ENCODE measurements around the gene GPR137.
A peak's percentile ranks its signal among the peaks of the same experiment; 100 is the strongest.
"Not testable (repeated sequence)": the region's sequence is repeated elsewhere in the genome, so short reads cannot be mapped to it uniquely, and the experiment has no call there.

The GPR137 gene

GRCh38 chr11:64312947-64313346, 27.3 kb downstream of the GPR137 start:
- Histone ChIP-seq H3K4me3 (ENCODE audit: low read depth, low read length) (no peak overlapping the region), H3K27me3 (ENCODE audit: control insufficient read depth, insufficient read depth, low read length) (no peaks in the 10 kb centered on the region), H3K27ac (ENCODE audit: low read depth, low read length) (no peak overlapping the region), H3K9me3 (ENCODE audit: control insufficient read depth, insufficient read depth, low read length) (no peaks in the 10 kb centered on the region), H3K9ac (ENCODE audit: low read depth, low read length) (no peak overlapping the region), H3K4me1 (ENCODE audit: control insufficient read depth, insufficient read depth, low read length) (0 out of 2 replicates have a peak, but pooled peaks cover 5% of the 10 kb centered on the region), H3K36me3 (ENCODE audit: control insufficient read depth, insufficient read depth, low read length) (peaks cover 29% of the 10 kb centered on the region)

GRCh38 chr11:64313491-64314145, 28.0 kb downstream of the GPR137 start:
- Histone ChIP-seq H3K4me3 (ENCODE audit: low read depth, low read length) (no peak overlapping the region), H3K4me1 (ENCODE audit: control insufficient read depth, insufficient read depth, low read length) (0 out of 2 replicates have a peak, but pooled peaks cover 5% of the 10 kb centered on the region), H3K36me3 (ENCODE audit: control insufficient read depth, insufficient read depth, low read length) (peaks cover 26% of the 10 kb centered on the region), H3K27me3 (ENCODE audit: control insufficient read depth, insufficient read depth, low read length) (no peaks in the 10 kb centered on the region), H3K27ac (ENCODE audit: low read depth, low read length) (no peak overlapping the region), H3K9me3 (ENCODE audit: control insufficient read depth, insufficient read depth, low read length) (no peaks in the 10 kb centered on the region), H3K9ac (ENCODE audit: low read depth, low read length) (no peak overlapping the region)

GRCh38 chr11:64314146-64314804, 28.6 kb downstream of the GPR137 start:
- Histone ChIP-seq H3K9ac (ENCODE audit: low read depth, low read length) (no peak overlapping the region), H3K4me1 (ENCODE audit: control insufficient read depth, insufficient read depth, low read length) (peaks cover 10% of the 10 kb centered on the region), H3K36me3 (ENCODE audit: control insufficient read depth, insufficient read depth, low read length) (peaks cover 26% of the 10 kb centered on the region), H3K9me3 (ENCODE audit: control insufficient read depth, insufficient read depth, low read length) (no peaks in the 10 kb centered on the region), H3K27ac (ENCODE audit: low read depth, low read length) (peak overlapping the region; percentile 28), H3K27me3 (ENCODE audit: control insufficient read depth, insufficient read depth, low read length) (no peaks in the 10 kb centered on the region), H3K4me3 (ENCODE audit: low read depth, low read length) (no peak overlapping the region)

- H3K4me1 ChIP-seq (ENCODE audit: control insufficient read depth, insufficient read depth, low read length), result peaks cover 14% of the 10 kb centered on the region
- no peaks in the 10 kb centered on the region for H3K27me3 ChIP-seq (ENCODE audit: control insufficient read depth, insufficient read depth, low read length)
- peak overlapping the region; percentile 28 for H3K27ac ChIP-seq (ENCODE audit: low read depth, low read length)
- peaks cover 31% of the 10 kb centered on the region for H3K36me3 ChIP-seq (ENCODE audit: control insufficient read depth, insufficient read depth, low read length)
- H3K9me3 ChIP-seq (ENCODE audit: control insufficient read depth, insufficient read depth, low read length), result no peaks in the 10 kb centered on the region
- H3K9ac ChIP-seq (ENCODE audit: low read depth, low read length), result no peak overlapping the region
- no peak overlapping the region for H3K4me3 ChIP-seq (ENCODE audit: low read depth, low read length)
Measured at GRCh38 chr11:64314805-64315561, 29.3 kb downstream of the GPR137 start.

- Histone ChIP-seq H3K4me3 (ENCODE audit: low read depth, low read length) (peak overlapping the region; percentile 87), H3K27ac (ENCODE audit: low read depth, low read length) (peak overlapping the region; percentile 100), H3K4me1 (ENCODE audit: control insufficient read depth, insufficient read depth, low read length) (peaks cover 14% of the 10 kb centered on the region), H3K36me3 (ENCODE audit: control insufficient read depth, insufficient read depth, low read length) (peaks cover 39% of the 10 kb centered on the region)
- not testable (repeated sequence) for H3K9ac ChIP-seq (ENCODE audit: low read depth, low read length); H3K27me3 ChIP-seq (ENCODE audit: control insufficient read depth, insufficient read depth, low read length); H3K9me3 ChIP-seq (ENCODE audit: control insufficient read depth, insufficient read depth, low read length)
Measured at GRCh38 chr11:64315667-64316526, 30.2 kb downstream of the GPR137 start.

GRCh38 chr11:64316672-64317324, 31.1 kb downstream of the GPR137 start:
- H3K9me3 ChIP-seq (ENCODE audit: control insufficient read depth, insufficient read depth, low read length), result no peaks in the 10 kb centered on the region
- no peaks in the 10 kb centered on the region for H3K27me3 ChIP-seq (ENCODE audit: control insufficient read depth, insufficient read depth, low read length)
- H3K4me3 ChIP-seq (ENCODE audit: low read depth, low read length), result peak overlapping the region; percentile 87
- H3K36me3 ChIP-seq (ENCODE audit: control insufficient read depth, insufficient read depth, low read length), result peaks cover 47% of the 10 kb centered on the region
- peaks cover 14% of the 10 kb centered on the region for H3K4me1 ChIP-seq (ENCODE audit: control insufficient read depth, insufficient read depth, low read length)
- H3K27ac ChIP-seq (ENCODE audit: low read depth, low read length), result peak overlapping the region; percentile 100
- H3K9ac ChIP-seq (ENCODE audit: low read depth, low read length), result peak overlapping the region; percentile 84

- Histone ChIP-seq H3K36me3 (ENCODE audit: control insufficient read depth, insufficient read depth, low read length) (peaks cover 50% of the 10 kb centered on the region), H3K27me3 (ENCODE audit: control insufficient read depth, insufficient read depth, low read length) (no peaks in the 10 kb centered on the region), H3K9me3 (ENCODE audit: control insufficient read depth, insufficient read depth, low read length) (no peaks in the 10 kb centered on the region), H3K27ac (ENCODE audit: low read depth, low read length) (peak within 1 kb of the TSS; percentile 100), H3K4me3 (ENCODE audit: low read depth, low read length) (peak within 1 kb of the TSS; percentile 87), H3K9ac (ENCODE audit: low read depth, low read length) (peak within 1 kb of the TSS; percentile 86), H3K4me1 (ENCODE audit: control insufficient read depth, insufficient read depth, low read length) (peaks cover 14% of the 10 kb centered on the region)
Measured at GRCh38 chr11:64317325-64317960, 31.8 kb downstream of the GPR137 start, which contains the start of gene TRMT112. TSS of gene TRMT112 (minus strand) at chr11:64317559. CDS start at chr11:64317526, 33 bp downstream.

- Histone ChIP-seq H3K9me3 (ENCODE audit: control insufficient read depth, insufficient read depth, low read length) (no peaks in the 10 kb centered on the region), H3K9ac (ENCODE audit: low read depth, low read length) (peak within 1 kb of the TSS; percentile 86), H3K4me3 (ENCODE audit: low read depth, low read length) (peak within 1 kb of the TSS; percentile 87), H3K4me1 (ENCODE audit: control insufficient read depth, insufficient read depth, low read length) (peaks cover 14% of the 10 kb centered on the region), H3K27me3 (ENCODE audit: control insufficient read depth, insufficient read depth, low read length) (no peaks in the 10 kb centered on the region), H3K27ac (ENCODE audit: low read depth, low read length) (peak within 1 kb of the TSS; percentile 100), H3K36me3 (ENCODE audit: control insufficient read depth, insufficient read depth, low read length) (peaks cover 53% of the 10 kb centered on the region)
Measured at GRCh38 chr11:64317961-64318765, 32.5 kb downstream of the GPR137 start, which contains the start of gene PRDX5. TSS of gene PRDX5 (plus strand) at chr11:64318121. CDS start at chr11:64318216, 95 bp downstream.
